Lower lobe of right lung (tissue), 2 donors: ENCODE data around the gene HP1BP3. TPM values are rescaled to one million over a fixed set of nuclear protein-coding genes. Genes with fewer than 3 reads are reported as not detected.

ENCODE experiments used
- ATAC-seq, 2 donors: fragments of 200-7000 bp; cut with Tn5 transposase; one replicate each; pipeline ENCODE4 v1.9.1; 2020 to 2022; ENCODE audit warnings: mild to moderate bottlenecking in 2 of 2, moderate library complexity in 2 of 2
- DNase-seq: peaks from one replicate; pipeline ENCODE4 v3.0.0-alpha.2; 2020
- H3K27ac ChIP-seq: fragments of 200-600 bp; one replicate; pipeline ENCODE4 v1.8.0; 2022
- H3K27me3 ChIP-seq: fragments of 200-600 bp; one replicate; pipeline ENCODE4 v1.8.0; 2022; ENCODE audit warnings: low read depth
- H3K36me3 ChIP-seq: fragments of 200-600 bp; one replicate; pipeline ENCODE4 v1.8.0; 2022; ENCODE audit warnings: mild to moderate bottlenecking
- H3K4me1 ChIP-seq: fragments of 200-600 bp; one replicate; pipeline ENCODE4 v1.8.0; 2022
- H3K4me3 ChIP-seq: fragments of 200-600 bp; one replicate; pipeline ENCODE4 v1.8.0; 2022; ENCODE audit warnings: mild to moderate bottlenecking
- H3K9me3 ChIP-seq: fragments of 200-600 bp; one replicate; pipeline ENCODE4 v1.8.0; 2022
- intact Hi-C: fragments of 100-400 bp; cut with DNase I; formaldehyde crosslinking; loops from one replicate; pipeline ENCODE4 v1.11.0; 2022
- total RNA-seq: library from RNA; stranded (reverse); fragmentation: NEBNext Ultra II Directional; extraction: Animal tissue kit (Norgen Biotek cat#: 25700); gene quantifications from one replicate; pipeline ENCODE4 v1.2.1, GENCODE V29; 2021
- TF ChIP-seq, protein P1 (sequence below): fragments of 200-600 bp; IDR thresholded peaks from one replicate; pipeline ENCODE4 v1.8.0; 2022; ENCODE audit warnings: antibody characterized with exemption, mild to moderate bottlenecking
- donor health status: DM: no; HTN: yes; CAD: no; lungs with severe emphysema.

Gene HP1BP3
- total RNA-seq, 1 donor from 2014 or later = 253 TPM

- H3K4me3 ChIP-seq = no peak overlapping the region
- H3K27ac ChIP-seq = no peak overlapping the region
- no peak for DNase-seq
- ATAC-seq = no peak
- TF ChIP-seq, protein P1, sequence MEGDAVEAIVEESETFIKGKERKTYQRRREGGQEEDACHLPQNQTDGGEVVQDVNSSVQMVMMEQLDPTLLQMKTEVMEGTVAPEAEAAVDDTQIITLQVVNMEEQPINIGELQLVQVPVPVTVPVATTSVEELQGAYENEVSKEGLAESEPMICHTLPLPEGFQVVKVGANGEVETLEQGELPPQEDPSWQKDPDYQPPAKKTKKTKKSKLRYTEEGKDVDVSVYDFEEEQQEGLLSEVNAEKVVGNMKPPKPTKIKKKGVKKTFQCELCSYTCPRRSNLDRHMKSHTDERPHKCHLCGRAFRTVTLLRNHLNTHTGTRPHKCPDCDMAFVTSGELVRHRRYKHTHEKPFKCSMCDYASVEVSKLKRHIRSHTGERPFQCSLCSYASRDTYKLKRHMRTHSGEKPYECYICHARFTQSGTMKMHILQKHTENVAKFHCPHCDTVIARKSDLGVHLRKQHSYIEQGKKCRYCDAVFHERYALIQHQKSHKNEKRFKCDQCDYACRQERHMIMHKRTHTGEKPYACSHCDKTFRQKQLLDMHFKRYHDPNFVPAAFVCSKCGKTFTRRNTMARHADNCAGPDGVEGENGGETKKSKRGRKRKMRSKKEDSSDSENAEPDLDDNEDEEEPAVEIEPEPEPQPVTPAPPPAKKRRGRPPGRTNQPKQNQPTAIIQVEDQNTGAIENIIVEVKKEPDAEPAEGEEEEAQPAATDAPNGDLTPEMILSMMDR = no peak
- H3K9me3 ChIP-seq = no peaks in the 10 kb centered on the region
- peaks cover 24% of the 10 kb centered on the region for H3K27me3 ChIP-seq
- H3K36me3 ChIP-seq = no peaks in the 10 kb centered on the region
- intact Hi-C loops = no loop called here
- H3K4me1 ChIP-seq = no peaks in the 10 kb centered on the region
Measured at GRCh38 chr1:20711285-20712214, 75.6 kb downstream of the HP1BP3 start.

GRCh38 chr1:20710469-20711284 lies 76.4 kb downstream of the HP1BP3 start:
- no peak for ATAC-seq
- intact Hi-C loops = no loop called here
- Histone ChIP-seq H3K27ac (no peak overlapping the region), H3K36me3 (no peaks in the 10 kb centered on the region), H3K4me1 (no peaks in the 10 kb centered on the region), H3K9me3 (no peaks in the 10 kb centered on the region), H3K4me3 (no peak overlapping the region), H3K27me3 (peaks cover 16% of the 10 kb centered on the region)
- TF ChIP-seq, protein P1 = no peak
- no peak for DNase-seq

GRCh38 chr1:20709868-20710267 lies 77.2 kb downstream of the HP1BP3 start:
- ATAC-seq = no peak

DNA sequence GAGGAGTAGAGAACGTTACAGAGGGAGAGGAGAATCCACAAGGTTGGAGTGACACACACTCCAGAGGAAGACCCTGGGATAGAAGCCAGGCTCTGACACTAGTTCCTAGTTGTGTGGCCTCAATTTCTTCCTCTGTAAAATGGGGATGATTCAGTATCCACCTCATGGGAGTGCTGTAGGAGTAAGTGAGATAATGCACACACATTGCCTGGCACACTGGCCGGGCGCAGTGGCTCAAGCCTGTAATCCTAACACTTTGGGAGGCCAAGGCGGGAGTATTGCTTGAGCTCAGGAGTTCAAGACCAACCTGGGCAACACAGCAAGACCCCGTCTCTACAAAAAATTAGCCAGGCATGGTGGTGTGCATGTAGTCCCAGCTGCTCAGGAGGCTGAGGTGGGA lies 78.2 kb downstream of the HP1BP3 start:
- DNase-seq (no peak), ATAC-seq (no peak)
- H3K36me3 ChIP-seq = no peaks in the 10 kb centered on the region
- H3K9me3 ChIP-seq = no peaks in the 10 kb centered on the region
- no peak overlapping the region for H3K4me3 ChIP-seq
- intact Hi-C loops = no loop called here
- H3K4me1 ChIP-seq = no peaks in the 10 kb centered on the region
- peaks cover 7% of the 10 kb centered on the region for H3K27me3 ChIP-seq
- no peak overlapping the region for H3K27ac ChIP-seq
- TF ChIP-seq, protein P1 = no peak

More at GRCh38 chr1:20709868-20710267, 77.2 kb downstream of the HP1BP3 start:
- H3K9me3 ChIP-seq = no peaks in the 10 kb centered on the region
- intact Hi-C loops = no loop called here
- no peak for DNase-seq
- peaks cover 11% of the 10 kb centered on the region for H3K27me3 ChIP-seq
- H3K36me3 ChIP-seq = no peaks in the 10 kb centered on the region
- H3K4me3 ChIP-seq = no peak overlapping the region
- no peaks in the 10 kb centered on the region for H3K4me1 ChIP-seq
- TF ChIP-seq, protein P1 = no peak
- no peak overlapping the region for H3K27ac ChIP-seq

DNA sequence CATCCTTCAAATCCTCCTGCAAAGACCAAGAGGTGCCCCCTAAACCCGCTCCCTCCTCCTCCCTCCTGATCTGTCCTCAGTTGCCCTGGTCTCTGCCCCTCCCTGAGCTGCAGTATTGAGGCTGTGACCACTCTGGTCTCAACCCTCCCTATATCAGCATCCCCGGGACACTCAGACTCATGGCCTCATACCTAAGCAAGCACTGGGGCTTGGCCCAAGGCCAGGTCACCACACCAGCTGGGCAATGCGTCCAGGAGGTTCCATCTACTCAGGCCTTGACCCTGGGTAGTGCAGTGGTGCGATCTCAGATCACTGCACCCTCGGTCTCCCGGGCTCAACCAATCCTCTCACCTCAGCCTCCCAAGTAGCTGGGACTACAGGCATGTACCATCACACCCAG lies 79.0 kb downstream of the HP1BP3 start:
- Histone ChIP-seq H3K27ac (no peak overlapping the region), H3K36me3 (no peaks in the 10 kb centered on the region), H3K4me3 (no peak overlapping the region), H3K9me3 (no peaks in the 10 kb centered on the region), H3K4me1 (no peaks in the 10 kb centered on the region), H3K27me3 (peaks cover 4% of the 10 kb centered on the region)
- intact Hi-C loops = no loop called here
- DNase-seq (no peak), ATAC-seq (no peak)
- TF ChIP-seq, protein P1 = no peak
